DND-41 (cell line): ENCODE measurements around the gene ZNF580.

Experiments
- EZH2 ChIP-seq: IDR thresholded peaks from 3 replicates; pipeline ENCODE4 v1.6.1; 2012; ENCODE audit warnings: borderline replicate concordance, low read depth, mild to moderate bottlenecking, moderate library complexity, low read length, inconsistent platforms; ENCODE audit not compliant: severe bottlenecking
- TF ChIP-seq, protein P1 (sequence below): IDR thresholded peaks from 2 replicates; pipeline ENCODE4 v1.5.1; 2012; ENCODE audit warnings: borderline replicate concordance, low read length, moderate library complexity, mild to moderate bottlenecking; ENCODE audit not compliant: poor library complexity, severe bottlenecking; ENCODE audit errors: extremely low read depth

DNA sequence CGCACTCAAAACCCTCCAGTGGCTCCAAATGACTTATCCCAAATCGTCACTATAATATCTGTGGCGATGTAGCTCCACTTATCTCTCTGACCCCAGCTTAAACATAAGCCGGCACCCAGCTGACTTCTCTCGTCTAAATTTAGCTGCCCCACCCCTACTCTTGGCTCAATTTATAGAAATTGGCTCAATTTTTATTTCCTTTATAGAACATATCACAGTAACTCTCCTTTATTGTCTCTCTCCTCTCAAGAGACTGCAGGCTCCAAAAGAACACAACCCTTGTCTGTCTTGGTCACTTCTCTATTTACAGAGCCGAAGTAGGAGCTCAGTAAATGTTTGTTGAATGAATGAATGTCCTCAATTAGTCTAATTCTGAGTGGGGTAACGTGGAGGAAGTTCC, 17.2 kb upstream of the ZNF580 start:
- TF ChIP-seq, protein P1, sequence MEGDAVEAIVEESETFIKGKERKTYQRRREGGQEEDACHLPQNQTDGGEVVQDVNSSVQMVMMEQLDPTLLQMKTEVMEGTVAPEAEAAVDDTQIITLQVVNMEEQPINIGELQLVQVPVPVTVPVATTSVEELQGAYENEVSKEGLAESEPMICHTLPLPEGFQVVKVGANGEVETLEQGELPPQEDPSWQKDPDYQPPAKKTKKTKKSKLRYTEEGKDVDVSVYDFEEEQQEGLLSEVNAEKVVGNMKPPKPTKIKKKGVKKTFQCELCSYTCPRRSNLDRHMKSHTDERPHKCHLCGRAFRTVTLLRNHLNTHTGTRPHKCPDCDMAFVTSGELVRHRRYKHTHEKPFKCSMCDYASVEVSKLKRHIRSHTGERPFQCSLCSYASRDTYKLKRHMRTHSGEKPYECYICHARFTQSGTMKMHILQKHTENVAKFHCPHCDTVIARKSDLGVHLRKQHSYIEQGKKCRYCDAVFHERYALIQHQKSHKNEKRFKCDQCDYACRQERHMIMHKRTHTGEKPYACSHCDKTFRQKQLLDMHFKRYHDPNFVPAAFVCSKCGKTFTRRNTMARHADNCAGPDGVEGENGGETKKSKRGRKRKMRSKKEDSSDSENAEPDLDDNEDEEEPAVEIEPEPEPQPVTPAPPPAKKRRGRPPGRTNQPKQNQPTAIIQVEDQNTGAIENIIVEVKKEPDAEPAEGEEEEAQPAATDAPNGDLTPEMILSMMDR = no peak
- TF ChIP-seq EZH2 = no peak
